ENCODE data around the gene UBASH3B. TPM values are rescaled to one million over a fixed set of nuclear protein-coding genes. Genes with fewer than 3 reads are reported as not detected.

UBASH3B gene
- total RNA-seq, 1 experiment from 2014 or later: 8.0 TPM

DNA sequence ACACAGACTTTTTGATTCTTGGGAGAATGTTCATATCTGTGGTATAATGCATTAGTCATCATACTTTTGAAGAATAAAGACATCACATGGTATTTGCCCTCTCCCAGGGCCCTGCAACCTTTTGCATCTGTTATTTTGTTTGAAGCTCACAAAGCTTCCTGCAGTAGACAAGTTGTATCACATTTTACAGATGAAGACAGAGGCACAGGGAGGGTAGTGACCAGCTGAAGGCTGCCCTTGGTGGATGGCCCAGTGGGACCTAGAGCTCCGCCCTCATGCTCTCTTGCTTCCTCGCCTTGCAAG lies 66.4 kb downstream of the UBASH3B start:
- Histone ChIP-seq H2BK12ac (ENCODE audit: insufficient read length, low read depth, low read length) (no peak overlapping the region), H2BK20ac (ENCODE audit: low read depth, low read length, poor library complexity, severe bottlenecking) (no peak overlapping the region), H4K20me1 (ENCODE audit: control insufficient read depth, insufficient read depth, insufficient read length) (no peaks in the 10 kb centered on the region), H3K9me3 (ENCODE audit: control insufficient read depth, low read depth, low read length) (no peaks in the 10 kb centered on the region), H3K56ac (ENCODE audit: insufficient read length, low read depth, low read length) (no peak overlapping the region), H3K79me2 (ENCODE audit: insufficient read depth, low read length) (no peaks in the 10 kb centered on the region), H2AFZ (ENCODE audit: low read length) (no peak overlapping the region), H4K91ac (ENCODE audit: insufficient read length, low read depth, low read length) (no peak overlapping the region), H3K4me1 (ENCODE audit: insufficient read depth, low read length) (peaks cover 7% of the 10 kb centered on the region), H4K5ac (ENCODE audit: insufficient read length, low read depth, low read length) (no peak overlapping the region), H3K18ac (ENCODE audit: insufficient read length, low read depth, low read length) (no peak overlapping the region), H2AK5ac (ENCODE audit: insufficient read length, low read length) (no peak overlapping the region), H3K79me1 (ENCODE audit: insufficient read depth, low read depth, low read length, poor library complexity, severe bottlenecking) (no peaks in the 10 kb centered on the region), H2BK120ac (ENCODE audit: low read depth, low read length, poor library complexity, severe bottlenecking) (no peak overlapping the region), H3K23ac (ENCODE audit: insufficient read length, low read depth, low read length) (no peak overlapping the region), H3K4me2 (ENCODE audit: insufficient read depth, insufficient read length, low read length) (no peak overlapping the region), H2BK15ac (ENCODE audit: low read depth, low read length) (no peak overlapping the region), H2BK5ac (ENCODE audit: insufficient read length, low read length) (no peak overlapping the region), H3K27me3 (ENCODE audit: insufficient read depth, low read length) (no peaks in the 10 kb centered on the region), H3K23me2 (ENCODE audit: insufficient read length, low read depth, low read length, poor library complexity, severe bottlenecking) (no peaks in the 10 kb centered on the region), H3K9ac (ENCODE audit: extremely low read depth, insufficient read length, low read length) (no peak overlapping the region), H3T11ph (ENCODE audit: low read length) (no peak overlapping the region), H4K8ac (replicated peaks; ENCODE audit: insufficient read length, low read depth, low read length) (no peak overlapping the region), H3K27ac (ENCODE audit: insufficient read length, low read depth, low read length) (no peak overlapping the region), H3K4ac (ENCODE audit: low read depth, low read length) (no peak overlapping the region), H3K14ac (ENCODE audit: insufficient read depth, low read length) (no peak overlapping the region)
- H3K27me3 Mint-ChIP-seq (ENCODE audit: low read depth): peaks cover 4% of the 10 kb centered on the region
- H3K9me3 Mint-ChIP-seq: no peaks in the 10 kb centered on the region
- no CpG with 5 or more reads among the region's 2 CpGs for WGBS (ENCODE audit: extremely low coverage, insufficient read length, low lambda C conversion rate)
- TF ChIP-seq, protein P1, sequence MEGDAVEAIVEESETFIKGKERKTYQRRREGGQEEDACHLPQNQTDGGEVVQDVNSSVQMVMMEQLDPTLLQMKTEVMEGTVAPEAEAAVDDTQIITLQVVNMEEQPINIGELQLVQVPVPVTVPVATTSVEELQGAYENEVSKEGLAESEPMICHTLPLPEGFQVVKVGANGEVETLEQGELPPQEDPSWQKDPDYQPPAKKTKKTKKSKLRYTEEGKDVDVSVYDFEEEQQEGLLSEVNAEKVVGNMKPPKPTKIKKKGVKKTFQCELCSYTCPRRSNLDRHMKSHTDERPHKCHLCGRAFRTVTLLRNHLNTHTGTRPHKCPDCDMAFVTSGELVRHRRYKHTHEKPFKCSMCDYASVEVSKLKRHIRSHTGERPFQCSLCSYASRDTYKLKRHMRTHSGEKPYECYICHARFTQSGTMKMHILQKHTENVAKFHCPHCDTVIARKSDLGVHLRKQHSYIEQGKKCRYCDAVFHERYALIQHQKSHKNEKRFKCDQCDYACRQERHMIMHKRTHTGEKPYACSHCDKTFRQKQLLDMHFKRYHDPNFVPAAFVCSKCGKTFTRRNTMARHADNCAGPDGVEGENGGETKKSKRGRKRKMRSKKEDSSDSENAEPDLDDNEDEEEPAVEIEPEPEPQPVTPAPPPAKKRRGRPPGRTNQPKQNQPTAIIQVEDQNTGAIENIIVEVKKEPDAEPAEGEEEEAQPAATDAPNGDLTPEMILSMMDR (conservative IDR thresholded peaks at IDR 0.05): no peak
- no peak for DNase-seq
- peaks cover 21 to 26% of the 10 kb centered on the region in 2 experiments for H3K4me1 Mint-ChIP-seq
- no peak overlapping the region for H3K4me3 Mint-ChIP-seq
- no peak overlapping the region for H3K27ac Mint-ChIP-seq
- no peaks in the 10 kb centered on the region for H3K36me3 Mint-ChIP-seq (ENCODE audit: insufficient read depth in 1 of 3, low read depth in 3 of 3)
